Activated CD4-positive, alpha-beta T cell treated with anti-CD3 and anti-CD28 coated beads, Interleukin-2, amount 50 U/mL, for 1 hour (primary cell): ENCODE data around the gene RPL3.

Experiments
- DNase-seq: peaks from one replicate; pipeline ENCODE4 v3.0.0-alpha.2; 2020

Gene RPL3

DNA sequence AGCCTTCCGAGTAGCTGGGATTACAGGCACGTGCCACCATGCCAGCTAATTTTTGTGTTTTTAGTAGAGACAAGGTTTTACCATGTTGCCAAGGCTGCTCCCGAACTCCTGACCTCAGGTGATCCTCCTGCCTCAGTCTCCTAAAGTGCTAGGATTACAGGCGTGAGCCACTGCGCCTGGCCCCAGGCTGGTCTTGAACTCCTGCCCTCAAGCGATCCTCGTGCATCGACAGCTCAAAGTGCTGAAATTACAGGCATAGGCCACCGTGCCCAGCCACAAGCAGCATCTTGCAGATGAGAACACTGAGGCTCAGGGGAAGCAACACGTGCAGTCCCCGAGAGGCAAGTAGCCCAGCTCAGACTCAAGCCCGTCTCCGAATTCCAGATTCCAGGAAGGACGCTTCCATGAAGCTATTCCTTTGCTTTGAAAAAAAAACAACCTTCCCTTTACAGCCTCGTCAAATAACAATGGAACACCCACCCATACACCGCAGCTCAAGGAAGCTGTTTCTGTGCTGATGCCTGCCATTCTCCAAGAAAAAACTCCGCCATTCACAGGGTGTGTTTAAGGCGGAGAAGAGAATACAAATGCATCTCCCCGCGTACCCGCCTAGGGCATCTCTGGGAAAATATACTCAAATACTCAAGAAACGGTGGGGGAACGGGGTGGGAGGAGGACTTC lies 40.1 kb downstream of the RPL3 start:
- no peak for DNase-seq

DNA sequence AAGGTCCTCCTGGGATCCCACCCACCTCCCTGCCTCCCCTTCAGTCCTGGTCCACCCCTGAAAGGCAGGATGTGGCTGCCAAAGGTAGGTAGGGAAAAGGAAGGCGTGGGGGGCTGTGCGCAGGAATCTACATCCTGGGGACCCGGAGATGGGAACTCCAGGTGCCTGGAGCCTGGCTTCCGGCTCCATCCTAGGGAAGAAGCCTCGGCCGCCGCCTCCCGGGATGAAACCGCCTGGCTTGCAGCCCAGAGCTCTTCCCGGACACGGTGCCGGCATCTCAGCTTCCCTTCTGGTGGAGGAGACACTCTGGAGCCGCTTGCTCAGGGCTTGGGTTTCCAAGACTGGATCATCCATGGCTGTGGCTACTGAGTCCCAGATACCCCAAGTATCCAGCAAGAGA lies 41.4 kb downstream of the RPL3 start:
- no peak for DNase-seq

DNA sequence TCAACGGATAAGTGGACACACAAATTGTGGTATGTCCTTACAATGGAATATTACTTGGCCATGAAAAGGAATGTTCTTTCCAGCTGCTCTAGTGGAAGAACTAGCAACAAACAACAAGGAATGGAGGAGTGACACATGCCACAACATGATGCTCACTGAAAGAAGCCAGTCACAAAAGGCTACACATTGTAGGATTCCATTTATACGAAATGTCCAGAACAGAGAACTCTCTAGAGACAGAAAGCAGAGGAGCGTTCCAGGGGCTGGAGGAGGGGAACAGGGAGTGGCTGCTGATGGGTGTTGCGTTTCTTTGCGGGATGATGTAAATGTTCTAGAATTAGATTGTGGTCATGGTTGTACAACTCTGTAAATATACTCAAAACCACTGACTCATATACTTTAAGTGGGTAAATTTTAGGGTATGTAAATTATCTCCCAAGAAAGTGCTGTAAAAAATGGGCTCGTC lies 42.2 kb downstream of the RPL3 start:
- no peak for DNase-seq

DNA sequence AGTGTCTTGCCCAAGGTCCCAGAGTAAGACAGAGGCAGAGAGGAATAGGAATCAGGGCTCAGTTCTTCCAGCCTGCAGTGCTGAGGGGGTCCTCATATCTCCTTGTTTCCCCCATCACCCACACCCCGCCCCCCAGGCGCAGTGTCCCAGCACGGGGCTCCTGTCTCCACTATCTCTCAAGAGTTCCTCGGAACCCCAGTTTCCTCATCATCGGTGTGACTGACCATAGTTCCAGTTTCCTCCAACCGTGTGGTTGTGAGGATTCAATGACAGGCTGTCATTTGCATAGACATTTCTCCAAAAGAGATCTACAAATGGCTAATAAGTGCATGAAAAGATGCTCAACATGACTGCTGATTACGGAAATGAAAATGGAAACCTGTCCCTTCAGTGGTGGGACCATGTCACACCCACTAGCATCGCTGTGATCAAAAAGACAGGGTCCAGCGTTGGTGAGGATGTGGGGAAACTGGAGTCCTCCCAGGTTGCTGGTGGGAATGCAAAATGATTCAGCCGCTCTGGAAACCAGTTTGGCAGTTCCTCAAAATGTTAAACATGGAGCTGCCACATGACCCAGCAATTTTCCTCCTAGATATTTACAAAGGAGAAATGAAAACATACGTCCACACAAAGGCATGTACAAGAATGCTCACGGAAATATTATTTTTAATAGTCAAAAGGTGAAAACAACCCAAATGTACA lies 42.8 kb downstream of the RPL3 start:
- no peak for DNase-seq

DNA sequence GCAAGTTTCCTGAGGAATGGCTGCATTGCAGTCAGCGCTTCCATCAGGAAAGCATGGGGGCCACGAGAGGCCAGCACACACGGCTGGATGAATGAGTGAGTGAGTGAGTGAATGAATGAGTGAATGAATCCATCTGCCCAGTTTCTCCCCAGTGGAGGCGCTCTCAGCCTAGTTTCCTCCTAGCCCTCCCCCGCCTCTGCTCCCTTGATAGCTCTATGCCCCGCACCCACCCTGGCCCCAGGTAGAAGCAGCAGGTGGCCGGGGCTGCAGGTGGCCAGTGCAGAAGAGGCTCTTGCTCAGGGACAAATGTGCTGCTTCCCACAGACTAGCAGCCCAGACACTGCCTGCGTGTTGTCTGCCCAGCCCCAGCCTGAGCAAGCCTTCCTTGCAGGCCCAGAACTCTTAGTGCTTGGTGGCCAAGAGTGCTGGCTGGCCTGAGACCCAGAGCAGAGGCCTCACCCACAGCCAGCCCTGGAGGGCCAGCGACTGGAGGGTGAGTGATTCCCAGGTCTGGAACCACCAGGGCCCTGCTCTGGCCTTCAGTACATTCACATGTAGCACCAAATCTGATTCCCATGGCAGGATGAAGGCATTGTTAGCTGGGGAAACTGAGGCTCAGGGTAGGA lies 43.5 kb downstream of the RPL3 start:
- DNase-seq: no peak

DNA sequence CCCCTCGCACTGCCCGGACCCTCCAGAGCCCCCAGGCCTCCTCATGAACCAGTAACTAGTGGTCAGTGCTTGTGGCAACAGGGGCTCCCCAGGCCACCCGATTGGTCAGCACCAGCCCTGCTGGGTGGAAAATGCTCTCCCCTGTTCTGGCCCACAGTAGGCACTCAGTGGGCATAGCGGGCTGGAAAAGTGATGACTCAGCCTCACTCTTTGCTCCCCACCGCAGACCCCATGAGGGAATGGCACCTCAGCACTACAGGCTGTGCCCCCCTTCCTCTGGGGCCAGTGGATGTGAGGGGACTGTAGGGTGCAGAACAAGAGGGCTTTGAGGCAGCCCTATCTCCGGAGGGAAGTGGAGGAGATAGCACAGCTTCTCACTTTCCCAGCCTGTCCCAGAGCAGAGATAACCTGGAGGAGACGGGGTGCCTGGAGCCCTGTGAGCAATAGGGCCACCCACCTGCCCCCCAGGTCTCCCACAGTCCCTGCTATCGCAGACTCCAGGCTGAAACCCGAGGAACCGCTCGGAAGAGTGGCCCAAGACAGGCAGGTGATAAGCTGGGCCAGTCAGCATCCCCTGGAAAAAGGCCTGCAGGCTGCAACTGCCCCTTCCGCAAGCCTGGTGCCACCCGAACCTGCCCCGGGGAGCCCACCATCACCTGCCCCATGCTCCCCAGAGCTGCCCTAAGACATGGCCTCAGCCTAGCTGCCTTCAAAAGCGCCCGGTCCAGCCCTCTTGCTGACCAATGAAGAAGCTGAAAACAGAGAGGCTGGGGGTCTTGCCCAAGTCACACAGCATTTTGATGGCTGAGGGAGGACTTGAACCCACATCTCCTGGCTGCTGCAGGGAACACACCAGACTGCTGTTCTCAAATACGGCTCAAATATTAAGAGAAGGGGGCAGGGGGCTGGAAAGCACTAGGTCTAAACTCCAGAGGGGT lies 45.2 kb downstream of the RPL3 start:
- no peak for DNase-seq

DNA sequence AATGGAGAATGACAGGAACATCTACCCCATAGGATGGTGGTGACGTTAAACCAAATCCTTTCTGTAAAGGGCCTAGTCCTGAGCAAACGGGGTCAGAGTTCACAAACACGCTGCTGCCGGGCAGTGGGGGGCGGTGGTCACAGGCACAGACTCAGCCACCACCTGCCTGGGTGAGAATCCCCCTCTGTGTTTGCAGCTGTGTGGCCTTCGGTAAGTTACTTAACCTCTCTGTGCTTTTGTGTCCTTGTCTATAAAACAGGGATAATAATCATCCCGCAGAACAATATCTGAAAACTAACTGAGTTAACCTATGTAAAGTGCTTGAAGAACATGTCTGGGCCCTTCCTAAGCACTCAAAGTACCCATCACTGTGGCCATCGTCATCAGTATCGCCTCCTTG lies 48.6 kb downstream of the RPL3 start:
- DNase-seq: no peak

DNA sequence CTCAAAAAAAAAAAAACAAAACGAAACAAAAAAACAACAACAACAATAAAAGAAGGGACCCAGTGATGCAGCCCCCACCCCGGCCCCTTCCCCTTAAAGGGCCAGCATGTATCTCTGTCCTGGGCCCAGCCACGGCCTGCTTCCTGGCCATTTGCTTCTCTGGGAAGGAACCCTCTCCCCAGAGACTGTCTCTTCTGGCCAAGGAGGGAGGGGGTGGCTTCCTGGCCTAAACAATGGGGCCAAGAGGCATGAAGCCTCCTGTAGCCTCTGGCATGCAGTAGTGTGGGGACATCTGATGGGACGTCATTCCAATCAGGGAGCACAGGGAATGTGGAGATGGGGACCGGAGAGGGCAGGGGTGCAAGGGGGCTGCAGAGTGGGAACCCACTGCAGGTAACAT lies 49.1 kb downstream of the RPL3 start:
- DNase-seq: no peak

DNA sequence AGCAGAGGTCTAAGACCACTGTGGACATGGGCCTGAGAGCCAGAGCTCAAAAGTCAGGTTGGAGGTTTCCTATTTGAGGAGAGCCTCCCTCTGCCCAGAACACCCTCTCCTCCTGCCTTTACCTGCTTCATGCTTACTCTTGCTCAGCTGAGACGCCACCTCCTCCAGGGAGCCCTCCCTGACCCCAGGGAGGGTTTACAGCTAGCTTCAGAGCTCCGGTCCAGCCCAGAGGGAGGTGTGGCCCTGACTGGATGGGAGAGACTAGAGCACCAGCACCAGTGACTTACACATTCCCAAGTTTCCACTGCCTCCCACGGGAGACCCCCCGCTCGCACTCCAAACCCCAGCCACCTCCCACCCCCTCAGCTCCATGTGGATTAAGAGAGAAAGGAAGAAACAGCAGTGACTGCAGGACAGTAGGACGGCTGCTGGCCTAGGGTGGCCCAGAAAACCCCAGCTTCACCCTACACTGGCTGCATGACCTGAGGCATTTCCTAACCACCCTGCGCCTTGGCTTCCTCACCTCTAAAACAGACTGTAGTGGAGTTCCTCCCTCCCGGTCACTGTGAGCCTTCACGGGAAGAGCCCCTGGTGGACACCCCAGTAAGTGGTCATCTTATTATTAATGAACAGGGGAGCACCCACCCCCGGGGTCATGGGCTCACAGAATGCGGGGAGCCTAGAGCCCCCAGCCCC lies 50.2 kb downstream of the RPL3 start:
- DNase-seq: no peak

DNA sequence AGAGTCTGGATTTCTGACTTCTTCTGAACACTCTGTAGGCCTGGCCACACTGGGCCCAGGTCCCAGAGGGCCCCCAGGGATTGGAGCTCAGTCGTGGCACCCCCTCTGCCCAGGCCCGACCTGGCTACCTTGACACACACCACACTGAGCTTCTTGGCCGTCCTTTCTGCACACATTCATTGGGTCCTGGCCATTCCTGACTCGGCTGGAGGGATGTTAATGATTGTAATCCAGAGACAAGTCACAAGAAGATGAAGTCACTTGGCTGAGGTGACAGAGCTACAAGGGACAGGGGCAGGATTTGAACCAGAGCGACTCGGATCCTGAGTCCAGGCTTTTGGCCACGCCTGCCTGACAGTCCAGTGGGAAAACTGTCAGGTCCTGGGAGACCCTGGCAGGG lies 50.8 kb downstream of the RPL3 start:
- no peak for DNase-seq

DNA sequence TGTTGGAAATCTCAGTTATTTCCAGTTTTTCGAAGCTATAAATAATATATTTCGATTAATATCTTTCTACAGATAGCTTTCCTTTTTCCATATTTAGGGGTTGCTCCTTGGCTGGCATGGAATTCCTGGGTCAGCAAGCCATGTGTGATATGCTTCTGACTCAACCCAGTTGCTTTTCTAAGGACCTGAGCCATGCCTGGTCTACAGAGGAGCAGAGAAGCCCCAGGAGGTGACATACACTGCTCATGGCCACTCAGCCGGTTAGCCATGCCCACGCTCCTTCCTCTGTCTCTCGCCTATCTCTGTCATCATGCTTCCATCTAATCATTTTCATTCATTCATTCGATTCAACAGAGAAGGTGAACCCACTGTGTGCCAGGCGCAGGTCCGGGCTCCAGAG lies 51.4 kb downstream of the RPL3 start:
- no peak for DNase-seq

DNA sequence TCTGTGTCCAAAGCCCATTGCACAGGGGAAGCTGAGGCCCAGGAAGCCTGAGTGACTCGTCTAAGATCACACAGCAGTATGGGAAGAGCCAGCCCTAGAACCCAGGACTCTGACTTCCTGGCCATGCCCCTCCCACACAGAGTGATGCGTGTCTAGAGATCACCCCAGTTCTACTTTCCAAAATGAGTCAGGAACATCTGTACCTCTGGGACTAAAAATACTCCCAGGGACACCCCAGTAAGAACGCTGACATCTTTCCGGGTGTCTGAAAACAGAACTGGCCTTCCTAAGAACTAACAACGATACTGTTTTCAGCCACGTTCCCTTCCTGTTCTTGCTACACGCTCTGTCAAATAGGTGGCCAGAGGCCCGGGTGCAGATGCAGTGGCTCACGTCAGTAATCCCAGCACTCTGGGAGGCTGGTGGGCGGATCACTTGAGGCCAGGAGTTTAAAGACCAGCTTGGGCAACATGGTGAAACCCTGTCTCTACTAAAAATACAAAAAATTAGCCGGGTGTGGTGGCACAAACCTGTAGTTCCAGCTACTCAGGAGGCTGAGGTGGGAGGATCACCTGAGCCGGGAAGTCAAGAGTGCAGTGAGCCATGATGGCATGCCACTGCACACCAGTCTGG lies 52.9 kb downstream of the RPL3 start:
- DNase-seq: no peak

DNA sequence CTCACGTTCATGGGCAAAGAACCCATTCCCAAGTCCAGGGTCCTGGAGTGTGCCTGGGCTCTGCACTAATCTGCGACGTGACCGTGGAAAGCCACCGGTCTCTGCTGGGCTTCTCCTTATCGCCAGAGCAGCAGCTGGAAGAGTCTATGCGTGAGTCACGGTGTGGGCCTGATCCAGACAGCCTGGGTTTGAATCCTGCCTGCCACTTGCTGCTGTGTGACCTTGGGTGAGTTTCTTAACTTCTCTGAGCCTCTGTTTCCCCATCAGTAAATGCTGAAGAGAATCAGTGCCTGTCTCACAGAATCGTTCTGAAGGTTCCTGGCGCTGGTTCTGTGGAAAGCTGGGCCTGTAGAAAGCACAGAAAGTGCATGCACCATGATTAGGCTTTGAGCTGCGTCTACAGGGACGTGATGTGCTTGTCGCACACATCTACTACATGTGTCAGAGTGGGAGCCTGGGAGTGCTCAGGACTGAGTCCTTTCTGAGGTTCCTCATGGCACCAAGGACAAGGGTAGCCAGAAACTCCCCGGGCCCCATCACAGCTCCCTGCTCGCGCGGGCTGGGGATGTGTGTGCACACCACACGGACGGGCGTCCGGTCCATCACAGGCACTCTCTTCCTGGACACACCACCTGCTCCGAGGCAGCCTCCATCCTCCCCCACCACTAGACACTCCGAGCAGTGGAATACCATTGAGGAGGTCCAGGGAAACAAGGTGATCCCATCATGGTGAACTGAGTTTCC lies 54.1 kb downstream of the RPL3 start:
- DNase-seq: no peak

DNA sequence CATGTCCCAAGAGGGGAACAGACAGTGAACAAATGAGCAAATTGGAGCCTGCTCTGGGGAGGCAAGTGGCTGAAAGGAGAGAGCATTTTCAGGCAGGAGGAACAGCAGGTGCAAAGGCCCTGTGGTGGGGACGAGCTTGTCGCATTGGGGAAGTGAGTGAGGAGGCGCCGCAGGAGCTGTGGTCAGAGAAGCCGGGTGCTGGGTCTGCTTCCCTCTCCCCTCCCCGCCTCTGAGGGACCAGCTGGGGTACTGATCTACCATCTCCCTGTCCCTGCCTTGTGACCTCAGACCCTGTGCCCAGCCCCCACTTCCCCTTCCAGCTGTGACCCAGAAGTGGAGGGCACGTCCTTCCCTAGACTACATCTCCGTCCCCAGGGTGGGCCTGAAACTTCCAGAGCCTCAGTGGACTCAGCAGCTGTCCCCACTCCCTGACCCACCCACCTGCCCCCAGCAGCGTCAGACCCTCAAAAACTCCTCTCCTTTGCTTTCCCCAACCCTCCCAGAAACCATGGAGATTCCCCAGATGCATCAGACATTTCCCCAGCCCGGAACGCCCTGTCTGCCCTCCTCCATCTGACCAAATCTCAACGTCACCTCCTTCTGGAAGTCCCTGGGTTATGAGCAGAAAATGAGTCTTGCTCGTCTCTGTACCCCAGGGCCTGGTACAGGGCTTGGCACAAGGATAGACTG lies 54.9 kb downstream of the RPL3 start:
- no peak for DNase-seq

DNA sequence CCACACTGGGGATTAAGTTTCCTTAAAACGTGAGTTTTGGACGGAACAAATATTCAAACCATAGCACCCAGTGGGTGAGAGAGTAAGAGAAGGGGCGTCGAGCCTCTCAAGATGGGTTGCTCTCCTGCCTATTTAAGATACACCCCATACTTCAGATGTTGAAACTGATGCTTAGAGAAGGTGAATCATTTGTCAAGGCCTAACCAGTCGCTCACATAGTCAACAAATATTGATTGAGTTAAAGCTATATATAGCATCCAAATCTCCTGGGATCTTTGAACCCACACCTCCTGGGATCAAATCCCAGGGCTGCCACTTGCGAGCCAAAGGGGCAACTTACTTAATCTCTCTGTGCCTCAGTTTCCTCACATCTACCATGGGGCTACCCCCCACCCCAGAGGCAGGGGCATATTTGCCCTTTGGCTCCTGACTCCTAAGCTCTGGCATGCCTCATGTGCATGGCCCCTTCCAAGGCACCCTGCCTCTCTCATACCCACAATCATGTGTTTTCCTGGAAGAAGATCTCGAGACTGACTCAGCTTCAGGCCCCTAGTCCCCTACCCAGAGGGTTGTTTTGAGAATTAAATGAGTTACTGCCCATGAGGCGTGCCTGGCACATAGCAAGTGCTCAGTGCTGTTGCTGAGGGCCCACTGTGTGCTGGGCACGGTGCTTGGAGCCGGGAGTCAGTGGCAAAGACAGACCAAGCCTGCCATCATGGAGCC lies 55.6 kb downstream of the RPL3 start:
- DNase-seq: no peak
